Stimulated activated CD4-positive, alpha-beta T cell treated with anti-CD3 and anti-CD28 coated beads, TNF-alpha, amount 100 ng/mL, for 48 hours (primary cell): ENCODE data around the gene NCAPD3.
"Not testable (repeated sequence)": the region's sequence is repeated elsewhere in the genome, so short reads cannot be mapped to it uniquely, and the experiment has no call there.

Experiments
- DNase-seq, 3 donors: peaks; one replicate each; pipeline ENCODE4 v3.0.0-alpha.2; 2020; ENCODE audit warnings: low read depth in 3 of 3

NCAPD3 gene

GRCh38 chr11:134223836-134224709 lies at the start of gene NCAPD3, which contains the start of gene VPS26B:
NCAPD3 (minus strand) TSS chr11:134223967; CDS start chr11:134223926, 41 bp downstream.
VPS26B (plus strand) TSS chr11:134224671; CDS start chr11:134225123, 452 bp downstream.
- DNase-seq = peak; percentile 91 to 94 (median 93)

GRCh38 chr11:134273317-134273712 lies 49.5 kb upstream of the NCAPD3 start:
- no peak for DNase-seq

- no peak for DNase-seq
Observed at GRCh38 chr11:134272381-134273316, 48.9 kb upstream of the NCAPD3 start.

GRCh38 chr11:134271978-134272377 lies 48.2 kb upstream of the NCAPD3 start:
- DNase-seq = no peak

- no peak for DNase-seq
Observed at GRCh38 chr11:134270250-134270714, 46.5 kb upstream of the NCAPD3 start.

GRCh38 chr11:134267966-134268365 lies 44.2 kb upstream of the NCAPD3 start:
- DNase-seq = no peak

- DNase-seq = no peak
Observed at GRCh38 chr11:134267461-134267860, 43.7 kb upstream of the NCAPD3 start.

GRCh38 chr11:134266841-134267251 lies 43.1 kb upstream of the NCAPD3 start:
- no peak for DNase-seq

GRCh38 chr11:134266440-134266839 lies 42.7 kb upstream of the NCAPD3 start:
- no peak for DNase-seq

GRCh38 chr11:134264966-134265764 lies 41.4 kb upstream of the NCAPD3 start:
- no peak for DNase-seq

- DNase-seq = no peak
Observed at GRCh38 chr11:134261626-134262488, 38.1 kb upstream of the NCAPD3 start.

- DNase-seq = no peak
Observed at GRCh38 chr11:134260983-134261382, 37.2 kb upstream of the NCAPD3 start.

- DNase-seq = no peak
Observed at GRCh38 chr11:134260503-134260902, 36.7 kb upstream of the NCAPD3 start.

- DNase-seq = no peak
Observed at GRCh38 chr11:134258577-134258976, 34.8 kb upstream of the NCAPD3 start.

GRCh38 chr11:134257101-134257500 lies 33.3 kb upstream of the NCAPD3 start:
- DNase-seq = no peak

- DNase-seq = not testable (repeated sequence)
Observed at GRCh38 chr11:134255184-134255561, 31.4 kb upstream of the NCAPD3 start.

GRCh38 chr11:134254433-134255183 lies 30.8 kb upstream of the NCAPD3 start:
- DNase-seq = no peak

GRCh38 chr11:134253188-134253993 lies 29.6 kb upstream of the NCAPD3 start, which contains the start of the genes ACAD8 and THYN1:
ACAD8 (plus strand) TSS chr11:134253568; CDS start chr11:134253601, 33 bp downstream.
THYN1 (minus strand) TSS chr11:134253352; CDS start chr11:134252882, 470 bp downstream.
- DNase-seq = peak; percentile 88 to 94 (median 94)
